GM21526 (cell line): ENCODE results near the gene CASTOR1.

Experiments used
- ATAC-seq: cut with Tn5 transposase; IDR thresholded peaks from one replicate; pipeline ENCODE4 v1.9.1; 2021; ENCODE audit warnings: moderate library complexity; ENCODE audit not compliant: unreplicated experiment, low FRiP score

CASTOR1 gene

GRCh38 chr22:30320021-30320556 lies 30.8 kb upstream of the CASTOR1 start:
- ATAC-seq = no peak

- no peak for ATAC-seq
These were observed 29.6 kb upstream of the CASTOR1 start for GRCh38 chr22:30318799-30319419.

- ATAC-seq = no peak
These were observed 28.5 kb upstream of the CASTOR1 start for GRCh38 chr22:30317778-30318177.

GRCh38 chr22:30315962-30316576 lies 26.8 kb upstream of the CASTOR1 start:
- ATAC-seq = no peak

- ATAC-seq = no peak
These were observed 25.6 kb upstream of the CASTOR1 start for GRCh38 chr22:30314915-30315314.

- no peak for ATAC-seq
These were observed 24.4 kb upstream of the CASTOR1 start for GRCh38 chr22:30313527-30314363.

- no peak for ATAC-seq
These were observed 22.7 kb upstream of the CASTOR1 start for GRCh38 chr22:30312053-30312452.

GRCh38 chr22:30310881-30311771 lies 21.8 kb upstream of the CASTOR1 start:
- no peak for ATAC-seq

- ATAC-seq = no peak
These were observed 20.8 kb upstream of the CASTOR1 start for GRCh38 chr22:30309951-30310741.

GRCh38 chr22:30308518-30309230 lies 19.4 kb upstream of the CASTOR1 start:
- ATAC-seq = no peak

GRCh38 chr22:30308093-30308492 lies 18.8 kb upstream of the CASTOR1 start:
- no peak for ATAC-seq

- no peak for ATAC-seq
These were observed 17.8 kb upstream of the CASTOR1 start for GRCh38 chr22:30307041-30307574.

- no peak for ATAC-seq
These were observed 17.3 kb upstream of the CASTOR1 start for GRCh38 chr22:30306627-30307011.

GRCh38 chr22:30305906-30306626 lies 16.8 kb upstream of the CASTOR1 start:
- ATAC-seq = no peak

GRCh38 chr22:30305519-30305905 lies 16.2 kb upstream of the CASTOR1 start:
- ATAC-seq = peak; percentile 40

- ATAC-seq = no peak
These were observed 15.4 kb upstream of the CASTOR1 start for GRCh38 chr22:30304495-30305244.

- no peak for ATAC-seq
These were observed 13.5 kb upstream of the CASTOR1 start for GRCh38 chr22:30302810-30303138.
